GM21360 (cell line): ENCODE results near the gene CKLF.

Experiments
- ATAC-seq: cut with Tn5 transposase; IDR thresholded peaks from one replicate; pipeline ENCODE4 v1.9.1; 2021; ENCODE audit warnings: mild to moderate bottlenecking, moderate library complexity; ENCODE audit not compliant: unreplicated experiment

The CKLF gene

GRCh38 chr16:66517586-66518263 is 34.7 kb upstream of the CKLF start:
- ATAC-seq, result no peak

- ATAC-seq, result no peak
Observed at GRCh38 chr16:66519482-66520373, 32.6 kb upstream of the CKLF start.

GRCh38 chr16:66520406-66521170 is 31.8 kb upstream of the CKLF start:
- ATAC-seq, result no peak

GRCh38 chr16:66521252-66521713 is 31.1 kb upstream of the CKLF start:
- no peak for ATAC-seq

- peak; percentile 60 for ATAC-seq
Observed at GRCh38 chr16:66521951-66522771, 30.2 kb upstream of the CKLF start.

GRCh38 chr16:66522816-66523590 is 29.4 kb upstream of the CKLF start:
- no peak for ATAC-seq

- ATAC-seq, result peak; percentile 41
Observed at GRCh38 chr16:66523861-66524354, 28.5 kb upstream of the CKLF start.

- peak; percentile 56 for ATAC-seq
Observed at GRCh38 chr16:66524601-66525164, 27.7 kb upstream of the CKLF start.

- no peak for ATAC-seq
Observed at GRCh38 chr16:66525396-66526180, 26.8 kb upstream of the CKLF start.

- ATAC-seq, result no peak
Observed at GRCh38 chr16:66528294-66528693, 24.1 kb upstream of the CKLF start.

- ATAC-seq, result no peak
Observed at GRCh38 chr16:66529475-66529874, 22.9 kb upstream of the CKLF start.

GRCh38 chr16:66534376-66534799 is 18.0 kb upstream of the CKLF start:
- ATAC-seq, result no peak

- ATAC-seq, result no peak
Observed at GRCh38 chr16:66536525-66536924, 15.9 kb upstream of the CKLF start.

GRCh38 chr16:66537236-66537635 is 15.1 kb upstream of the CKLF start:
- no peak for ATAC-seq

GRCh38 chr16:66538910-66539309 is 13.5 kb upstream of the CKLF start:
- no peak for ATAC-seq

GRCh38 chr16:66539623-66540469 is 12.5 kb upstream of the CKLF start:
- peak; percentile 75 for ATAC-seq
